Panc1 (cell line): ENCODE measurements around the gene MBNL2. TPM values are rescaled to one million over a fixed set of nuclear protein-coding genes. Genes with fewer than 3 reads are reported as not detected.

ENCODE experiments used
- ATAC-seq: fragments of 200-7000 bp; cut with Tn5 transposase; 2 replicates; pipeline ENCODE4 v1.9.1; 2020; ENCODE audit warnings: mild to moderate bottlenecking, moderate library complexity
- BruUV-seq: library from RNA; stranded (reverse); fragments of 400-500 nt; replicated peaks from 2 replicates; lab custom pipeline; 2021; lab: Mats Ljungman, UMichigan
- CTCF ChIA-PET: fragments of 300-600 bp; sonication (Branson Sonifier 250); formaldehyde crosslinking; loops from one replicate; lab custom pipeline; 2022; ENCODE audit warnings: antibody characterized with exemption; lab: Charles Lee
- POLR2A ChIA-PET: fragments of 300-600 bp; sonication (Branson Sonifier 250); formaldehyde crosslinking; loops from one replicate; lab custom pipeline; 2022; ENCODE audit warnings: antibody characterized with exemption; lab: Charles Lee
- DNase-seq: peaks from one replicate; pipeline ENCODE4 v3.0.0-alpha.2; 2010; ENCODE audit warnings: low read depth, low spot score
- H3K27ac ChIP-seq: 2 replicates; pipeline ENCODE4 v1.5.1; 2011; ENCODE audit warnings: mild to moderate bottlenecking, low read length, inconsistent platforms
- H3K27me3 ChIP-seq: fragments of 200-500 bp; sonication (Bioruptor generic); 2 replicates; pipeline ENCODE4 v1.6.0; 2014; ENCODE audit warnings: low read length, inconsistent platforms; ENCODE audit not compliant: control insufficient read depth, insufficient read depth
- H3K36me3 ChIP-seq: fragments of 200-500 bp; sonication (Bioruptor generic); 2 replicates; pipeline ENCODE4 v1.5.1; 2014; ENCODE audit warnings: inconsistent platforms, mild to moderate bottlenecking, low read length, moderate library complexity; ENCODE audit not compliant: control insufficient read depth, insufficient read depth
- H3K4me1 ChIP-seq: 2 replicates; pipeline ENCODE4 v1.5.1; 2011; ENCODE audit warnings: inconsistent platforms, mild to moderate bottlenecking, low read length, moderate library complexity; ENCODE audit not compliant: control insufficient read depth, insufficient read depth
- H3K4me3 ChIP-seq, 2 experiments: 2 replicates each; pipeline ENCODE4 v1.5.1; 2011 to 2012; ENCODE audit warnings: low read depth in 2 of 2, low read length in 2 of 2, mild to moderate bottlenecking in 2 of 2, inconsistent platforms in 1 of 2, moderate library complexity in 1 of 2
- H3K9me3 ChIP-seq: fragments of 200-500 bp; sonication (Bioruptor generic); 2 replicates; pipeline ENCODE4 v1.5.1; 2014; ENCODE audit warnings: low read depth, mild to moderate bottlenecking, inconsistent platforms, low read length, moderate library complexity; ENCODE audit not compliant: control insufficient read depth, insufficient read depth
- POLR2AphosphoS5 ChIP-seq: IDR thresholded peaks from 2 replicates; pipeline ENCODE4 v1.6.1; 2012; ENCODE audit warnings: mild to moderate bottlenecking, low read depth, low read length, moderate library complexity
- REST ChIP-seq, 2 experiments: IDR thresholded peaks; 2 replicates each; pipeline ENCODE4 v1.6.1; 2011 to 2012; ENCODE audit warnings: low read depth in 2 of 2, control low read depth in 1 of 2, low read length in 1 of 2, mild to moderate bottlenecking in 1 of 2, moderate library complexity in 1 of 2; ENCODE audit not compliant: insufficient read depth in 1 of 2
- SIN3A ChIP-seq: IDR thresholded peaks from 2 replicates; pipeline ENCODE4 v1.6.1; 2012; ENCODE audit warnings: low read depth, mild to moderate bottlenecking, low read length, moderate library complexity, borderline replicate concordance; ENCODE audit not compliant: insufficient read depth
- TCF7L2 ChIP-seq: IDR thresholded peaks from 2 replicates; pipeline ENCODE4 v1.6.1; 2011; ENCODE audit warnings: mild to moderate bottlenecking, low read depth, low read length, inconsistent platforms
- in situ Hi-C: cut with HindIII; loops from 2 replicates; pipeline ENCODE4 v1.10.0; 2016; ENCODE audit warnings: low sequenced_read_pairs, low pct_unique_long_range_greater_than_20kb
- intact Hi-C: fragments of 100-400 bp; cut with micrococcal nuclease; formaldehyde crosslinking; loops from one replicate; pipeline ENCODE4 v1.10.0; 2022; ENCODE audit not compliant: unreplicated experiment
- total RNA-seq: library from RNA; stranded (reverse); gene quantifications from one replicate; pipeline ENCODE4 v1.2.1, GENCODE V29; 2021; ENCODE audit not compliant: unreplicated experiment
- TF ChIP-seq, protein P1 (sequence below): fragments of 450-650 bp; IDR thresholded peaks from 2 replicates; pipeline ENCODE4 v1.5.1; 2017; ENCODE audit warnings: mild to moderate bottlenecking

MBNL2 gene
- total RNA-seq, 1 experiment from 2014 or later: 103 TPM

DNA sequence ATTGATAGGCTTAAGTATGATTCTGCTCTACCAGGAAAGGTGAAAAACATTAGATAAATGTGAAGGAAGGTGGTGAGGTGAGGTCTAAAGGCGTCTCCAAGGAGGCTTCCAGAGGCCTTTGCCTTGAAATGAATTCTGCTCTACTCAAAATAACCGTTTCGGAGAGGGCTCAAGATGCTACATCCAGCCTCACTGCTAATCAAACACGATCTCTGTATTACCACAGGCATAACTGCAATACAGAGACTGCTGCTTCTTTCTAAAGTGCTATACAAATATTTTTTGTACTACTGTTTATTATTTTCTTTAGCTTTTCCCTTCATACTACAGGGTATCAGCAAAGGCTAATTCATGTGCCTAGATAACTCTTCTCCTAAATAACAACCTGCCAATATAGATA is 16.8 kb downstream of the MBNL2 start:
- no peak for DNase-seq
- in situ Hi-C loops (no loop called here), intact Hi-C loops (no loop called here)
- no peaks in the 10 kb centered on the region for H3K9me3 ChIP-seq
- 0 out of 2 replicates have a peak, but pooled peaks have one; percentile 20 for TF ChIP-seq POLR2AphosphoS5
- TF ChIP-seq SIN3A: no peak
- ChIA-PET POLR2A (interaction anchor here (0.6 kb wide), 1 partner anchor 12 kb away, joined by 11 read pairs; no protein-coding TSS in a partner anchor), CTCF (no interaction called here)
- H3K4me1 ChIP-seq: peaks cover 100% of the 10 kb centered on the region
- no TSS peak for BruUV-seq
- H3K27me3 ChIP-seq: no peaks in the 10 kb centered on the region
- H3K4me3 ChIP-seq: no peak overlapping the region
- no peak for ATAC-seq
- no peaks in the 10 kb centered on the region; the same call in 1 of the 2 replicates for H3K36me3 ChIP-seq
- H3K27ac ChIP-seq: peak overlapping the region; percentile 100

DNA sequence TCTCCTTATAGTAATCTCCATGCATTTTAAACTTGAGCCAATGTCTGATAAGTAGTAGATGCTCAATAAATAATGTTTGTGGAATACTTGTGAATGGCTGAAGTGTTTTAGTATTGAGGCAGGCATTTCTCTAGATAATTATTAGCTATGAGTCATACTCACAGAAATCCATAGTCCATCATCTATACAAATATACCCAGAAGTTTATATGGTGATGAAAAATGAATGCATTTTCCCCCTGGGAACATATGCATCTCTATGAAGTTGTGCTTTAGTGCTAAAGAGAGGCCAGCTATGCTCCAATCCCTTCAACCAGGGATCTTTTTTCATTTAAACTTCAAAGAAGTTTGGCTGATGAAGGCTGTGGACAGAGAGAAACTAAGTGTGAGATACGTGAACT is 17.2 kb downstream of the MBNL2 start:
- Histone ChIP-seq H3K27me3 (no peaks in the 10 kb centered on the region), H3K36me3 (no peaks in the 10 kb centered on the region; the same call in 1 of the 2 replicates), H3K4me3 (no peak overlapping the region), H3K9me3 (no peaks in the 10 kb centered on the region), H3K4me1 (peaks cover 100% of the 10 kb centered on the region), H3K27ac (peak overlapping the region; percentile 100)
- no peak for DNase-seq
- POLR2A ChIA-PET: interaction anchor here (0.6 kb wide), 2 partner anchors 12 to 84 kb away, joined by 3 to 11 read pairs; no protein-coding TSS in a partner anchor
- intact Hi-C loops: no loop called here
- 0 out of 2 replicates have a peak, but pooled peaks have one; percentile 3 for ATAC-seq
- CTCF ChIA-PET: no interaction called here
- TF ChIP-seq, protein P1, sequence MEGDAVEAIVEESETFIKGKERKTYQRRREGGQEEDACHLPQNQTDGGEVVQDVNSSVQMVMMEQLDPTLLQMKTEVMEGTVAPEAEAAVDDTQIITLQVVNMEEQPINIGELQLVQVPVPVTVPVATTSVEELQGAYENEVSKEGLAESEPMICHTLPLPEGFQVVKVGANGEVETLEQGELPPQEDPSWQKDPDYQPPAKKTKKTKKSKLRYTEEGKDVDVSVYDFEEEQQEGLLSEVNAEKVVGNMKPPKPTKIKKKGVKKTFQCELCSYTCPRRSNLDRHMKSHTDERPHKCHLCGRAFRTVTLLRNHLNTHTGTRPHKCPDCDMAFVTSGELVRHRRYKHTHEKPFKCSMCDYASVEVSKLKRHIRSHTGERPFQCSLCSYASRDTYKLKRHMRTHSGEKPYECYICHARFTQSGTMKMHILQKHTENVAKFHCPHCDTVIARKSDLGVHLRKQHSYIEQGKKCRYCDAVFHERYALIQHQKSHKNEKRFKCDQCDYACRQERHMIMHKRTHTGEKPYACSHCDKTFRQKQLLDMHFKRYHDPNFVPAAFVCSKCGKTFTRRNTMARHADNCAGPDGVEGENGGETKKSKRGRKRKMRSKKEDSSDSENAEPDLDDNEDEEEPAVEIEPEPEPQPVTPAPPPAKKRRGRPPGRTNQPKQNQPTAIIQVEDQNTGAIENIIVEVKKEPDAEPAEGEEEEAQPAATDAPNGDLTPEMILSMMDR: no peak
- TF ChIP-seq POLR2AphosphoS5: no peak
- TF ChIP-seq SIN3A: no peak
- TF ChIP-seq REST (IDR thresholded peaks at IDR 0.05; ENCODE audit: insufficient read depth in 1 of 2, low read depth in 2 of 2, low read length in 1 of 2): no peak
- no peak for TF ChIP-seq TCF7L2
- in situ Hi-C loops: no loop called here
- BruUV-seq: no TSS peak
